Loucy (cell line): ENCODE measurements around the gene BMPER.

Experiments
- H2AFZ ChIP-seq: fragments of 200-600 bp; sonication (generic); 2 replicates; pipeline ENCODE4 v1.6.0; 2016; ENCODE audit warnings: antibody characterized with exemption, mild to moderate bottlenecking, low read length, moderate library complexity
- H3F3A ChIP-seq: fragments of 200-600 bp; 2 replicates; pipeline ENCODE4 v1.6.0; 2016; ENCODE audit warnings: antibody characterized with exemption, low read depth, mild to moderate bottlenecking
- H3K27me3 ChIP-seq: fragments of 200-600 bp; sonication (generic); 2 replicates; pipeline ENCODE4 v1.6.1; 2014; ENCODE audit warnings: low read length, mild to moderate bottlenecking; ENCODE audit not compliant: insufficient read depth, poor library complexity, severe bottlenecking
- H3K36me3 ChIP-seq: fragments of 200-600 bp; sonication (generic); 2 replicates; pipeline ENCODE4 v1.6.1; 2016; ENCODE audit warnings: low read length; ENCODE audit not compliant: insufficient read depth
- H3K4me1 ChIP-seq: fragments of 200-600 bp; sonication (generic); 2 replicates; pipeline ENCODE4 v1.5.1; 2014; ENCODE audit warnings: low read length, mild to moderate bottlenecking; ENCODE audit not compliant: insufficient read depth, poor library complexity, severe bottlenecking
- H3K4me2 ChIP-seq: fragments of 200-600 bp; sonication (generic); 2 replicates; pipeline ENCODE4 v1.6.0; 2014; ENCODE audit warnings: antibody characterized with exemption, low read length, low read depth, mild to moderate bottlenecking; ENCODE audit not compliant: poor library complexity, severe bottlenecking
- H3K4me3 ChIP-seq: fragments of 200-600 bp; sonication (generic); 2 replicates; pipeline ENCODE4 v1.5.1; 2014; ENCODE audit warnings: low read length, mild to moderate bottlenecking, mixed read lengths; ENCODE audit not compliant: poor library complexity, severe bottlenecking
- H3K79me2 ChIP-seq: fragments of 200-600 bp; sonication (generic); 2 replicates; pipeline ENCODE4 v1.6.1; 2014; ENCODE audit warnings: low read length; ENCODE audit not compliant: insufficient read depth
- H3K9ac ChIP-seq: fragments of 200-600 bp; sonication (generic); 2 replicates; pipeline ENCODE4 v1.6.0; 2014; ENCODE audit warnings: mild to moderate bottlenecking, low read depth, low read length, moderate library complexity; ENCODE audit not compliant: poor library complexity, severe bottlenecking
- H3K9me2 ChIP-seq: fragments of 200-600 bp; sonication (generic); replicated peaks from 2 replicates; pipeline ENCODE4 v1.6.1; 2016; ENCODE audit warnings: low read depth, low read length, mixed read lengths
- H3K9me3 ChIP-seq: fragments of 200-600 bp; sonication (generic); 2 replicates; pipeline ENCODE4 v1.6.1; 2014; ENCODE audit warnings: mild to moderate bottlenecking, antibody characterized with exemption, low read length, low read depth; ENCODE audit not compliant: insufficient read depth
- H4K20me1 ChIP-seq: fragments of 200-600 bp; sonication (generic); 2 replicates; pipeline ENCODE4 v1.6.0; 2014; ENCODE audit warnings: antibody characterized with exemption, low read length, mild to moderate bottlenecking; ENCODE audit not compliant: insufficient read depth, poor library complexity, severe bottlenecking
- CTCF ChIP-seq: fragments of 200-600 bp; sonication (generic); conservative IDR thresholded peaks from 2 replicates; pipeline ENCODE4 v1.5.1; 2014; ENCODE audit warnings: mild to moderate bottlenecking, antibody characterized with exemption, low read length
- EZH2phosphoT487 ChIP-seq: fragments of 200-600 bp; IDR thresholded peaks from 2 replicates; pipeline ENCODE4 v1.6.1; 2018; ENCODE audit warnings: antibody characterized with exemption, mild to moderate bottlenecking, moderate library complexity, borderline replicate concordance

BMPER gene

GRCh38 chr7:34107276-34107675, 201.9 kb downstream of the BMPER start:
- H3K4me1 ChIP-seq, result no peaks in the 10 kb centered on the region
- TF ChIP-seq CTCF (no peak), EZH2phosphoT487 (no peak)

GRCh38 chr7:34108165-34108564, 202.8 kb downstream of the BMPER start:
- Histone ChIP-seq H2AFZ (no peak overlapping the region), H3K9me3 (no peaks in the 10 kb centered on the region), H3K27me3 (no peaks in the 10 kb centered on the region), H3K4me2 (no peak overlapping the region), H3F3A (no peaks in the 10 kb centered on the region), H3K36me3 (no peaks in the 10 kb centered on the region), H3K9me2 (no peaks in the 10 kb centered on the region), H3K4me1 (no peaks in the 10 kb centered on the region), H4K20me1 (no peaks in the 10 kb centered on the region), H3K79me2 (no peaks in the 10 kb centered on the region), H3K9ac (no peak overlapping the region), H3K4me3 (no peak overlapping the region)
- TF ChIP-seq CTCF (no peak), EZH2phosphoT487 (no peak)

More at GRCh38 chr7:34107276-34107675, 201.9 kb downstream of the BMPER start:
- H3K9ac ChIP-seq, result no peak overlapping the region
- no peaks in the 10 kb centered on the region; the same call in 1 of the 2 replicates for H3K9me3 ChIP-seq
- no peaks in the 10 kb centered on the region for H4K20me1 ChIP-seq
- H2AFZ ChIP-seq, result no peak overlapping the region
- no peak overlapping the region for H3K4me3 ChIP-seq
- no peaks in the 10 kb centered on the region for H3K27me3 ChIP-seq
- H3K79me2 ChIP-seq, result no peaks in the 10 kb centered on the region
- H3K36me3 ChIP-seq, result no peaks in the 10 kb centered on the region
- H3K4me2 ChIP-seq, result no peak overlapping the region
- no peaks in the 10 kb centered on the region for H3F3A ChIP-seq
- no peaks in the 10 kb centered on the region for H3K9me2 ChIP-seq

- Histone ChIP-seq H3K9me3 (no peaks in the 10 kb centered on the region), H3F3A (no peaks in the 10 kb centered on the region), H3K27me3 (no peaks in the 10 kb centered on the region), H3K9me2 (no peaks in the 10 kb centered on the region), H4K20me1 (no peaks in the 10 kb centered on the region), H3K4me2 (no peak overlapping the region), H3K9ac (no peak overlapping the region), H2AFZ (no peak overlapping the region), H3K4me3 (no peak overlapping the region), H3K4me1 (no peaks in the 10 kb centered on the region), H3K36me3 (no peaks in the 10 kb centered on the region), H3K79me2 (no peaks in the 10 kb centered on the region)
- TF ChIP-seq CTCF (no peak), EZH2phosphoT487 (no peak)
Measured at GRCh38 chr7:34109936-34110780, 204.8 kb downstream of the BMPER start.
